Hematopoietic multipotent progenitor cell treated with erythropoietin and hydrocortisone succinate and interleukin-3 and kit ligand, for 6 days (in vitro differentiated cells): ENCODE data around the gene COL11A2.

Experiments used
- DNase-seq: peaks from one replicate; pipeline ENCODE4 v3.0.0-alpha.2; 2015

The COL11A2 gene

DNA sequence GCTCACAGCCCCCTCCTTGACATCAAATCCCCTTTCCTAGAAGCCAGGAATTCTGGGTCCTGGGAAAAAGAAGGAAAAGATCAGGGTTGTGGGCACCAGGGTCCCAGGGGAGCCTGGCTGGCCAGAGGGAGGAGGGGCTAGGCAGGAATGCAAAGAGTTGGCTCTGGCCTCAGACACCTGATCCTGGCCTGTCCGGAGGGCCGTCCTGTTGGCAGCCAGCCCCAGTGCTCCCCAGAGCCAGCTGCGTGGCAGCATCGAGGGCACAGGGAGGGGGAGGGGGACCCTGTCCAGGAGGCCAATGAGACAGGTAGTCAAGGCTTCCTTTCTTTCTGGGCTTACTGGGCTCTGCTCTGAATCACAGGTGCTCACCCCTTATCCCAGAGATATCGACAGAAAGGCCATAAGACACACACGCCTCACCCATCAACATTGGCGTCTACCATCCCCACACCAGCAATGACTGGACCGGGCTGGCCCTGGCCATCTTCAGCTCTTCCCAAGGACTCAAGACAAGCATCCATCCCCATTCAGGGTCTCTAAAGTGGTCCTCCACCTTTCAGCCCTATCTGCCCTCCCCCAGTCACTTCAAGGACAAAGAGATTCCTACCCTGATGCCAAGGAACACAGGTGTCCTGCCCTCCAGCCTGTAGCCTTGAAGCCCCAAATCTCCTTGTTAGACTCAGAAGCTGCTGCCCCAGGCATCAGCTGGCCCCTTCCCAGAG, 723 bp downstream of the COL11A2 start:
- DNase-seq = no peak

DNA sequence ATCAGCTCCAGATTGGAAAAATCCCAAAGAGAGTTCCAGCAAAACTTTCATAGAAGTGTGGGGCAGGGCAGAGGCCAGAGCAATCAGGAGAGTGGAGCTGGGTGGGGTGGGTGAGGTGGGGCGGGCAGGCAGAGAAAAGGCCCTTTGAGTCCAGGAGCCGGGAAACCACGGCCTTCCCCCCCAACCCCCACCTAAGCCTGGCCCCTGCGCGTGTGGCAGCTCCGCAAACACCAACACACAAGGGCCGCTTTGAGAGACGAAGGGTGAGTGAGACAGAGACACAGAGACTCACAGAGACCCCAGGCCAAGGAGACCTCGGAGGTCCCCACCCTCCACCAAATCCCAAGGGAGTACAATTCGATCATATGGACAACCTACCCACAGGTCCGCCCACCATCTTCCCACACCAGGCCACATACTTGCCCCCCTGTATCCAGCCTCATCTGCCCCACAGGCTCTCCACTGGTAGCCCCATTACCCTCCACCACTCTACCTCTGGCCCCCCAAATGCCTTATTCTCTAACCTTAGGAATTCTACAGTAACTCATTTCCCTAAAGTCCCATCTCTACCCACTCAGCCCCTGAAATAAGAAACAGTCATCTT, 1.7 kb downstream of the COL11A2 start:
- no peak for DNase-seq

- no peak for DNase-seq
Observed at GRCh38 chr6:33189625-33190448, 2.4 kb downstream of the COL11A2 start.

DNA sequence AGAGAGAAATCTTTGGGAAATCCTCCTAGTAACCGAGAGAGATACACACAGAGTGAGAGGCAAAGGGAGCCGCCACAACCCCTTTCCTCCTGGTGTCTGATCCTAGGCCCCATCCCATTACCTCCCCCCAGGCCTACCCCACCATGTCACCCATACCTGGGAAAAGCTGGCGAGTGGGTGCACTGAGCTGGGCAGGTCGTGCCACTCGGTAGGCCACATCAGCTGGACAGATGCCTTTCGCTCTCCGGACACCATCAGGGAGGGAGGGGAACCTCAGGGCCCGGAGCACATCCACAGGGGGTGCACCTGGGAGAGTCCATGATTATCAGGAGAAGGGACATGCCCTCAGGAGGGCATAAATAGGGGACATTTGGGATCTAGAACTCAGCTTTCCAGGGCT, 3.1 kb downstream of the COL11A2 start:
- DNase-seq = no peak

GRCh38 chr6:33187809-33188208, 4.5 kb downstream of the COL11A2 start:
- no peak for DNase-seq

DNA sequence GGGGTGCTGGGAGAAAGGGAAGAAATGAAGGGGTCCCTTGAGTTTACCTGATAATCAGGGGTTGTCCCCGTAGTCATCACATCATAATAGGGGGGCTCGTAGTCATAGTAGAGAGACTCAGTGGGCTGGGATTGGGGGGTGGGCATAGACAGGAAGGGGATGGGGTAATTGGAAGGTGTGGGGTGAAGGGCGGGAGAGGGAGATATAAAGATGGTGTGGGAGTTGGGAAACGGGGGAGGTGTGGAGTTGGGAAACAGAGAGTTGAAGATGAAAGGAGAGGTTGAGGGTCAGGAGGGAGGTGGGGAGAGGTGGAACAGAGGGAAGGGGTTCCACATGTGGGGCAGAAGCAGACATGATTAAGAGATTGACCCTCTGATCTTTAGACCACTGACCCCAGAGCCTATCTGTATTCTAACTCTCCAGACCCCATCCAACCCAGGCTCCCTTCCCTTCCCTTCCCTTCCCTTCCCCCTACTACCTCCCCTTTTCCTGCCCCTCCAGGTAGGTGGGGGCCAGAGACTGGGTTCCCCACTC, 6.5 kb downstream of the COL11A2 start:
- DNase-seq = no peak

DNA sequence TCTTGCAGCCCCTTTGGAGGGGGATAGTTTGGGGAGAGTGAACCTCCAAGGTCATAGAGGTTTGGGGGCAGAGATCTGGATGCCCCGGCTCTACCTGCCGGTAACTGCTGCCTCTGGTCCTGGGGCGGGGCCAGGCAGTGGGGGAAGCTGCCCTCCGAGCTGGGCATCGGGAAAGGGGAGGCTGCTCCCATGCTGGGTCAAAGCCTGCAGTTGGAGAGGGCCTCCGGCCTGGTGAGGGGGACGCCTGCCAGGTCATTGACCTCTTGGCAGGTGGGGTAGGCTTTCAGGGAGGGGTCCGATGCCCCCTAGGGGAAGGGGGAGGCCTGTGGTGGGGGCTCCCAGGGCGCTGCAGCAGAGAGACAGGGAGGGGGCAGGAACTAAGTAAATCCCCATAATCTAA, 7.1 kb downstream of the COL11A2 start:
- no peak for DNase-seq

GRCh38 chr6:33183071-33183683, 9.1 kb downstream of the COL11A2 start:
- DNase-seq = no peak

DNA sequence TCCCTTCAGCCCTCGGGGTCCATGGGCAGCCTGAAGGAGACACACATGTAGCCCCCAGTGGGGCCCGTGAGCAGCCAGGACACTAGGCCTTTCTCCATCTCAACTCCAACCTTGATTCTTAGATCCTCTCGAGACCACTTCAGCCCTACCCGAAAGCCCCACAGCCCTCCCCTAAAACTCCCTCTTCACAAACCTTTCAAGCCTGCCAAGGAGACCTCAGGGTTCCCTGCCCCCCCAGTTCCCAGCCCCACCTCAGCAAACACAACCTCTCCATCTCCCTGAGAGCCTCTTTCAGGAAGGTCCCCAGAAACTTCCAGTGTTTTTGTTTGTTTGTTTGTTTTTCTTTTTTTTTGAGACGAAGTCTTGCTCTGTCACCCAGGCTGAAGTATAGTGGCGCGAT, 11.1 kb downstream of the COL11A2 start:
- DNase-seq = no peak

- DNase-seq = no peak
Observed at GRCh38 chr6:33178755-33179475, 13.4 kb downstream of the COL11A2 start.

- DNase-seq = no peak
Observed at GRCh38 chr6:33177552-33178446, 14.5 kb downstream of the COL11A2 start.

DNA sequence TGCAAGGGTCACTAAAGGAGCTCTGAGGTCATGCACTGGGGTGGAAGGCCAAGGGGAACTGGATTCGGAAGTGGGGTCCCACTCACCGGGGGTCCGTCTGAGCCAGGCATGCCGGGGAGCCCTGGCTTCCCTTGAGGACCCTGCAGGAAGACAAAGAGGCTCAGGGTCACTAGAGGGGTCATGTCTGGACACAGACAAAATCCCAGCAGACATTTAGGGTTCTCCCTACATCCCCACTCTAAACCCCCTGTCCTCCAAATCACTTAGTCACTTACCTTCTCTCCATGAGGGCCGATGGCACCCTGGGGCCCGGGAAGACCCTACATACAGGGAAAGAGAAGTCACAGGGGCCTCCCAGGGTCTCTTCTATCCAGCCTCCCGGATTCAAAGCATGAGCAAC, 15.4 kb downstream of the COL11A2 start:
- DNase-seq = no peak

- DNase-seq = no peak
Observed at GRCh38 chr6:33175436-33176069, 16.7 kb downstream of the COL11A2 start.

GRCh38 chr6:33174784-33175183, 17.5 kb downstream of the COL11A2 start:
- DNase-seq = no peak

GRCh38 chr6:33173535-33174180, 18.6 kb downstream of the COL11A2 start:
- DNase-seq = no peak

- DNase-seq = peak; percentile 57
Observed at GRCh38 chr6:33172688-33173534, 19.4 kb downstream of the COL11A2 start.

DNA sequence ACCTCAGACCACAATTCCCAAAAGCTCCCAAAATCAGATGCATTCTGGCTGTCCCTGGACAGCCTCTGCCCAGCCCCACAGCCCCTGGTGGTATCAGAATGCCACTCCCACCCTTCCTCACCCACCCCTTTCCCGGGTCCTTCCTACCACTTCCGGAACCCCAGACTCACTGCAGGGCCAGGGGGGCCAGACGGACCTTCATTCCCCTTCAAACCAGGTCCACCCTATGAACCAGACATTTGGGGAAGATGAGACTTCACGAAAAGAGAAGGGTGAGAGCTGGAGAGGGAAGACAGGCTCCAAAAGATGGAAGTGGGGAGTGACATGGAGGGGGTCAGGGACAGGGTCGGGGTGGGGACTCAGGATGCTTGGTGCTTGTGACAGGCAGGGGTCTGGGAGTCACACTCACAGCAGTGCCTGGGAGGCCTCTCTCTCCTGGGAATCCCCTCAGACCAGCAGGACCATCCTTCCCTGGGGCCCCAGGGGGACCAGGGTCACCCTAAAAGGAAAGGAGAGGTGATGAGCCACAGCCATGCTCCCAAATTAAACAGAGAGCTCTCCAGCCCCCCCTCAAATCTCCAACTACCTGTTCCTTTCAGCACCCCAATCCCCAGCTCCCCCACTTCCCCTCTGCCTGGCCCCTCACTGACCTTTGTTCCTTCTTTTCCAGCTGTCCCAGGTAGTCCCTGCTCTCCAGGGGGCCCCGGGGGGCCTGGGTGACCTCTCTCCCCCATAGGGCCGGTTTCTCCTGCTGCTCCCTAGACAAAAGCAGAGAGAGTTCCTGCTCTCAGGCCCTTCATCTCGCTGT, 20.2 kb downstream of the COL11A2 start:
- no peak for DNase-seq
